ENCODE data around the gene HSFX2.

- TF ChIP-seq POLR2A (IDR thresholded peaks at IDR 0.05) (no peak), CTCF (IDR thresholded peaks at IDR 0.05) (no peak)
Observed at GRCh38 chrX:149628768-149629167, 33.7 kb upstream of the HSFX2 start.

All from suprapubic skin (tissue), 3 donors.